ACHN (cell line): ENCODE results near the gene WFIKKN1.

ENCODE experiments used
- DNase-seq: peaks from one replicate; pipeline ENCODE4 v3.0.0-alpha.2; 2015
- in situ Hi-C: cut with HindIII; loops from 2 replicates; pipeline ENCODE4 v1.10.0; 2017; ENCODE audit warnings: low sequenced_read_pairs, low pct_ligation_motif_present, low pct_unique_long_range_greater_than_20kb

The WFIKKN1 gene, protein sequence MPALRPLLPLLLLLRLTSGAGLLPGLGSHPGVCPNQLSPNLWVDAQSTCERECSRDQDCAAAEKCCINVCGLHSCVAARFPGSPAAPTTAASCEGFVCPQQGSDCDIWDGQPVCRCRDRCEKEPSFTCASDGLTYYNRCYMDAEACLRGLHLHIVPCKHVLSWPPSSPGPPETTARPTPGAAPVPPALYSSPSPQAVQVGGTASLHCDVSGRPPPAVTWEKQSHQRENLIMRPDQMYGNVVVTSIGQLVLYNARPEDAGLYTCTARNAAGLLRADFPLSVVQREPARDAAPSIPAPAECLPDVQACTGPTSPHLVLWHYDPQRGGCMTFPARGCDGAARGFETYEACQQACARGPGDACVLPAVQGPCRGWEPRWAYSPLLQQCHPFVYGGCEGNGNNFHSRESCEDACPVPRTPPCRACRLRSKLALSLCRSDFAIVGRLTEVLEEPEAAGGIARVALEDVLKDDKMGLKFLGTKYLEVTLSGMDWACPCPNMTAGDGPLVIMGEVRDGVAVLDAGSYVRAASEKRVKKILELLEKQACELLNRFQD

DNA sequence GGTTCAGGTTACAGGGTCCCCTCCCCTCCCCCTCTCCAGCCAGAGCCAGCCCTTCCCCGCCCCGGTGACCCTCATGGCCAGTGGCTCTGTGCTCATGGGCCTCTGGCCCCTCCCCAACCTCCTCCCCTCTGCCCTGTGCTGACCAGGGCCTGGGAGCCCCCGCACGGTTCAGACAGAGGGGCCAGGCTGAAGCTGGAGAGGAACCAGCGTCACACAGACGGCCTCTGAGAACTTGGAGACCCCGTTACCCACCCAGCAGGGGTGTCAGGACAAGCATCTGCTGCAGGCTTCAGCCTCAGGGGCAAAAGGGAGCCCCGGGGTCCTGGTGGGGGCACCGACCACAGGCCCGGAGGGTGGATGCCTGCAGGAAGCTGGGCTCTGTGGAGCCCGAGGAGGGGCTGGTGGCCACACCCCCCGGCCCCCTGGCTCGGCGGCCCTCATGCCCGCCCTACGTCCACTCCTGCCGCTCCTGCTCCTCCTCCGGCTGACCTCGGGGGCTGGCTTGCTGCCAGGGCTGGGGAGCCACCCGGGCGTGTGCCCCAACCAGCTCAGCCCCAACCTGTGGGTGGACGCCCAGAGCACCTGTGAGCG, at the start of gene WFIKKN1:
Gene WFIKKN1, plus strand, starts transcription at position 171 of the 591 bp plus-strand sequence. Its CDS starts 269 bp downstream, at position 440.
- DNase-seq: no peak
- in situ Hi-C loops: no loop called here

GRCh38 chr16:582218-582613, 48.6 kb upstream of the WFIKKN1 start:
- in situ Hi-C loops: no loop called here
- DNase-seq: no peak

- in situ Hi-C loops: no loop called here
- DNase-seq: no peak
These were observed 48.0 kb upstream of the WFIKKN1 start for GRCh38 chr16:582614-583331.

DNA sequence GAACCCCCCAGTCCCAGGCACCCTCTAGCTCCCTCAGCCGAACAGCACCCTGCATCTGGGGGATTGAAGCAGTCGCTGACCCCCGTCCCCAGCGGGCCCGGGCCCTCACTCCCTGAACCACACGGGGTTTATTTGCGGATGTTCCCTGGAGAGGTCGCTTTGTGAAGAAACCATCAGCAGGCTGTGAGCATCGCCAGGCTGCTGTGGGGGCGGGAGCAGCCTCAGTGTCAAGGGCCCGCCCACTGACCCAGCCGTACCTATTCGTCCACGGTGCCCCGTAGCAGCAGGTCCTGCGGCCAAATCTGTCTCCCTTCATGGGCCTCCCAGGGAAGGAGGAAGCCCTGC, 47.3 kb upstream of the WFIKKN1 start:
- in situ Hi-C loops: no loop called here
- no peak for DNase-seq

GRCh38 chr16:583815-584591, 46.8 kb upstream of the WFIKKN1 start:
- no peak for DNase-seq
- in situ Hi-C loops: no loop called here

- DNase-seq: peak; percentile 26
These were observed 45.4 kb upstream of the WFIKKN1 start for GRCh38 chr16:585351-585750.

DNA sequence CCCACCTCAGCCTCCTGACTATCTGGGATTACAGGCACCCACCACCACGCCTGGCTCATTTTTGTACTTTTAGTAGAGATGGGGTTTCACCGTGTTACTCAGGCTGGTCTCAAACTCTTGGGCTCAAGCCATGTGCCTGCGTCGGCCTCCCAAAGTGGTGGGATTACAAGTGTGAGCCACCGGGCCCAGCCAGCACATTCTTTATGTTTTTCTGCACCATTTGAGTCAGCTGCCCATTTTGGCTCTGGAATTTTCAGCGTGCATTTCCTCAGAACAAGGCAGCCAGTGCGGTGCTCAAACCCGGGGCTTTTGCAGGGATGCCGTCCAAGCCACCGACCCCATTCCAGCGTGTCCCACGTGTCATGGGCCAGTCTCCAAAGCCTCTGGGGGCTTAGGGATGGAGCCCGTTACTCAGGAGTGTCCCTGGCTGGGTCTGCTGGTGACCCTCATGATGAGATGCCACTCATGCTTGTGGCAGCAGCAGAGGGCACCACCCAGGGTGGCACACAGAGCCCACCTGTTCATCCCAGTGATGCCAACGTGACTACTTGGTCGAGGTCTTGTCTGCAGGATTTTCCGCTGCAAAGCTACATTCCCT, 44.6 kb upstream of the WFIKKN1 start:
- in situ Hi-C loops: no loop called here
- peak; percentile 33 for DNase-seq

More at GRCh38 chr16:585351-585750, 45.4 kb upstream of the WFIKKN1 start:
- in situ Hi-C loops: no loop called here

- in situ Hi-C loops: no loop called here
- no peak for DNase-seq
These were observed 43.9 kb upstream of the WFIKKN1 start for GRCh38 chr16:586645-587590.

DNA sequence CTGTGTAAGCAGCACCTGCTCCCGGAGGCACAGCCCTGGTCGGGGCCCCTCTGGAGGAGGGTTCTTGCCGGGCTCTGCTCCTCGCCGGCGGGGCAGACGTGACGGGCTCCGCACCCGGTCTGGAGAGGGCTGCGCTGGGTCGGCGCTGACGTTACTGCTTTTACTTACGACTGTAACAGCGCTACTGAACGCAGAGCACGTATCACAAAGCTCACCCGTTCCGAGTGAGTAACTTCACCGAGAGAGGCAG, 42.2 kb upstream of the WFIKKN1 start:
- peak; percentile 81 for DNase-seq
- in situ Hi-C loops: no loop called here

- in situ Hi-C loops: no loop called here
These were observed 41.7 kb upstream of the WFIKKN1 start for GRCh38 chr16:588889-589657.

GRCh38 chr16:589658-590187, 41.1 kb upstream of the WFIKKN1 start, which contains the start of gene RAB40C:
Gene RAB40C (plus strand): TSS chr16:590066. CDS start chr16:590292, 226 bp downstream.
- DNase-seq: peak; percentile 99

More at GRCh38 chr16:588889-589657, 41.7 kb upstream of the WFIKKN1 start:
- peak; percentile 96 for DNase-seq

DNA sequence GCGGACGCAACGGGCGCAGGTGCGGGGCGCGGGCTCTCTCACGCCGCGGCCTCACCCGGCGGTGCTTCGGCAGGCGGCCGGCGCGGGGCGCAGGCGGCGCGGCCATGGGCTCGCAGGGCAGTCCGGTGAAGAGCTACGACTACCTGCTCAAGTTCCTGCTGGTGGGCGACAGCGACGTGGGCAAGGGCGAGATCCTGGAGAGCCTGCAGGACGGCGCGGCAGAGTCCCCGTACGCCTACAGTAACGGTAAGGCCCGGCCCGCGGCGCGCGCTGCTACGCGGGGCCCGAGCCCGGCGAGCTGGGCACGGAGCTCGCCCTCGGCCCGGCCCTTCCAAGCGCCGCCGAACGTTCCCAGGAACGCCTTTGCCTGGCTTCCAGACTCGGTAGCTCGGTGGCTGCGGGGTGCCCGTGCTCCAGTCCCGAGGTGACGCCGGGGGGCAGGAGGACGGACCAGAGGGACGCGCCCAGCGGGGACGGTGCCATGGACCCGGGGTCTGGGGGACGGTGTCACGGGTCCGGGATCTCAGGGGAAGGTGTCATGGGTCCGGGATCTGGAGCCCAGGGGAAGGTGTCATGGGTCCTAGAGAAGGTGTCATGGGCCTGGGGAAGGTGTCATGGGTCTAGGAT, 40.5 kb upstream of the WFIKKN1 start:
- in situ Hi-C loops: no loop called here
- DNase-seq: peak; percentile 53

More at GRCh38 chr16:589658-590187, 41.1 kb upstream of the WFIKKN1 start, which contains the start of gene RAB40C:
- in situ Hi-C loops: no loop called here

DNA sequence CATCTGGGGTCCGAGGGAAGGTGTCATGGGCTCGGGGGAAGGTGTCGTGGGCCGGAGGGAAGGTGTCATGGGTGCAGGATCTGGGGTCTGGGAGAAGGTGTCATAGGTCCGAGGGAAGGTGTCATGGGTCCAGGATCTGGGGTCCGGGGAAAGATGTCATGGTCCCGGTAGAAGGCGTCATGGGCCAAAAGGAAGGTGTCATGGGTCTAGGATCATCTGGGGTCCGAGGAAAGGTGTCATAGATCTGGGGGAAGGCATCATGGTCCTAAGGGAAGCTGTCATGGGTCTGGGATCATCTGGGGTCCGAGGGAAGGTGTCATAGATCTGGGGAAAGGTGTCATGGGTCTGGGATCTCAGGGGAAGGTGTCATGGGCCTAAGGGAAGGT, 40.0 kb upstream of the WFIKKN1 start:
- in situ Hi-C loops: no loop called here
- no peak for DNase-seq

- in situ Hi-C loops: no loop called here
- DNase-seq: no peak
These were observed 39.6 kb upstream of the WFIKKN1 start for GRCh38 chr16:591231-591630.

DNA sequence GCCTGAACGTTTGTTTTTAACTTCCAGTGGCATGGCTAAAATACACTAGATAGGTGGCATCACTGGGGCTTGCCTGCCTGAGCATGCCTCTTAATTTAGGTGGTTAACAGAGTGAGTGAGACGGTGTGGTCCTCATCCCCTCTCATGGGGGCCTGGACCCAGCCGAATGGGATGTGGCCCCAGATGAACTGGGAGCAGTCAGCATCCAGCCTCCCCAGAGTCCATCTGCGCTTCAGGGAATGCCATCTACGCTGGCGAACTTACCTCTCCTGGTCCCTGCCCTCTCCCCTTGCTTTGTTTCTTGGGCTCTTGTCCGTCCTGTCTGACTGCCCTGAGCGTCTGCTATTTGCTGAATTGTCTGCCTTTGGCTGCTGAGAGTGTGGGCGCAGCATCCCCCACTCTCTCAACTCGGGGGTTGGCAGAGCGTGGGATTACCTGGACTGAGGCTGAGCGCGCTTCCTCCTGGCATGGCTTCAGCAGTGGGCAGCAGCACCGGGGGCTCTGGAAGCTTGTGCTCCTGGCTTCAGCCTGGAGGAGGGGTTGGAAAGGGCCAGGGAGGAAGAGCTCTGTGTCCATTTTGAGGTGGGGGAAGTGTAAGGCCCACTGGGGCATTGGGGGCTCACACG, 38.8 kb upstream of the WFIKKN1 start:
- no peak for DNase-seq
- in situ Hi-C loops: no loop called here
